GM12801 (cell line): Measurements from ENCODE around the gene NAALADL2.

Experiments
- CTCF ChIP-seq: IDR thresholded peaks from one replicate; pipeline ENCODE4 v1.5.1; 2011; ENCODE audit warnings: control low read depth; ENCODE audit not compliant: insufficient read length; ENCODE audit errors: extremely low read depth

The NAALADL2 gene

GRCh38 chr3:175571096-175571495, 712.0 kb downstream of the NAALADL2 start:
- TF ChIP-seq CTCF: no peak

GRCh38 chr3:175573226-175573625, 714.1 kb downstream of the NAALADL2 start:
- no peak for TF ChIP-seq CTCF

GRCh38 chr3:175580318-175580717, 721.2 kb downstream of the NAALADL2 start:
- no peak for TF ChIP-seq CTCF

- TF ChIP-seq CTCF: no peak
Measured at GRCh38 chr3:175585898-175586297, 726.8 kb downstream of the NAALADL2 start.

- TF ChIP-seq CTCF: no peak
Measured at GRCh38 chr3:175590745-175591144, 731.6 kb downstream of the NAALADL2 start.

- no peak for TF ChIP-seq CTCF
Measured at GRCh38 chr3:175591375-175591774, 732.2 kb downstream of the NAALADL2 start.

GRCh38 chr3:175593331-175593730, 734.2 kb downstream of the NAALADL2 start:
- TF ChIP-seq CTCF: no peak

- no peak for TF ChIP-seq CTCF
Measured at GRCh38 chr3:175598740-175599139, 739.6 kb downstream of the NAALADL2 start.
